GM10266 (cell line): ENCODE results near the gene GJC3.
"Not testable (repeated sequence)": the region's sequence is repeated elsewhere in the genome, so short reads cannot be mapped to it uniquely, and the experiment has no call there.

Experiments
- DNase-seq: peaks from one replicate; pipeline ENCODE4 v3.0.0; 2012; ENCODE audit errors: extremely low spot score
- CTCF ChIP-seq: IDR thresholded peaks from 2 replicates; pipeline ENCODE4 v1.5.1; 2012; ENCODE audit warnings: mild to moderate bottlenecking, low read depth; ENCODE audit not compliant: control insufficient read depth, insufficient read depth; ENCODE audit errors: missing control alignments

Gene GJC3

GRCh38 chr7:99898836-99899235, 30.6 kb downstream of the GJC3 start:
- no peak for DNase-seq
- TF ChIP-seq CTCF: no peak

DNA sequence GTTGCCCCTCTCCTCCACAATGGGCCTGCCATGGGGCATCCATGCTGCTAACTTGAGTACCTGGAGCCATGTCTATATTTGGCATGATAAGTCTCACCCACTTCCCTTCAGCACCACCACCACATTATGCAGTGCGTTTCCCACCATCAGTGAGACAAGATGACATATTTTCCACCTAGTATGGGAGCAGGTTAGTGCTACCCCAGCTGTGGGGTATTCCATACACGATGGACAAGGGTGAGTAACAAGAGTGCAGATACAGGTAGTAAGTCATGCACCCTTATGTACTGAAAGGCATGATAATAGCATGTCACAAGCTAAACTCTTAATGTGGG, 31.4 kb downstream of the GJC3 start:
- no peak for DNase-seq
- TF ChIP-seq CTCF: no peak

GRCh38 chr7:99897322-99898022, 31.9 kb downstream of the GJC3 start:
- TF ChIP-seq CTCF: no peak
- no peak for DNase-seq

- no peak for TF ChIP-seq CTCF
Measured at GRCh38 chr7:99894738-99895137, 34.7 kb downstream of the GJC3 start.

DNA sequence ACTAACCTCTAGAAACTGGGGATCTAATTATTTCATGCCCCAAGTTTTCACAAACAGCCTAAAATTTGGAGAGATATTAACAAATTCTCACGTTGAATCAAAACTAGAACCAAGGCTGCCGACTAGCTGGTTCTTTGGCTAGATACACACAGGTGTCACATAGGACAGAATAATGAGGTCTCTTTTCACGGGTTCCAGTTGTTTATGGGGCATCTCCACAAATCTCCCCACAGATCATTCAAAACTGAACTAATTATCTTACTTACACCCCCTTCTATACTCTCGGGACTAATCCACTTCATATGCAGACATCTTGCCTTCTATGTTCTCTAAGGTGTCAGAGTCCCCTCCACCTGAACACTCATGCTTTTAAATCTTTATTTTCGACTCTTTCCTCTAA, 36.1 kb downstream of the GJC3 start:
- TF ChIP-seq CTCF: no peak

More at GRCh38 chr7:99894738-99895137, 34.7 kb downstream of the GJC3 start:
- DNase-seq: no peak

GRCh38 chr7:99890348-99890747, 39.1 kb downstream of the GJC3 start:
- DNase-seq: not testable (repeated sequence)

More for the DNA sequence above, 36.1 kb downstream of the GJC3 start:
- DNase-seq: no peak

DNA sequence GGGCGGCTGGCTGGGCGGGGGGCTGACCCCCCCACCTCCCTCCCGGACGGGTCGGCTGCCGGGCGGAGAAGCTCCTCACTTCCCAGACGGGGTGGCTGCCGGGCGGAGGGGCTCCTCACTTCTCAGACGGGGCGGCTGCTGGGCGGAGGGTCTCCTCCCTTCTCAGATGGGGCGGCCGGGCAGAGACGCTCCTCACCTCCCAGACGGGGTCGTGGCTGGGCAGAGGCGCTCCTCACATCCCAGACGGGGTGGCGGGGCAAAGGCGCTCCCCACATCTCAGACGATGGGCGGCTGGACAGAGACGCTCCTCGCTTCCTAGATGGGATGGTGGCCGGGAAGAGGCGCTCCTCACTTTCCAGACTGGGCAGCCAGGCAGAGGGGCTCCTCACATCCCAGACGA, 41.1 kb downstream of the GJC3 start:
- not testable (repeated sequence) for DNase-seq

DNA sequence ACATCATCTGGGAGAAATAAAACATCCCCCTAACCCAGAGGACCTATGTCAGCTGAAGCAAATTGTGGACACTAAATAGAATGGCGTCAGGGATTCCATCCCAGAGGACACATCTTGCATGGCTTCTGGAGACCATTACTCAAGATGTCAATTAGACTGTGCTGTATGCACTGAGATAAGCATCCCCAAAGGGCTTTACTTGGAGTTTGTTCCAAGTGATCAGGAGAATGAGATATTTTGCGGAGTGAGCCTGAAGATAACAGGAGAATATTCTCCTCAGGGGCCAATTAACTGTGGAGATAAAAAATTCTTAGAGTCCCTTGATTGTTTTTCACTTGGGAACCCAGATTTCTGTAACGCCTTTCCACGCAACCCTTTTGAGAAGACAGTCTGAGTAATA, 48.0 kb downstream of the GJC3 start:
- no peak for TF ChIP-seq CTCF
- DNase-seq: no peak

GRCh38 chr7:99876933-99877332, 52.5 kb downstream of the GJC3 start, which contains the start of gene OR2AE1:
Gene OR2AE1, minus strand, starts transcription at chr7:99877033. Its CDS starts 0 bp downstream, at chr7:99877033.
- no peak for DNase-seq

More at GRCh38 chr7:99876933-99877332, 52.5 kb downstream of the GJC3 start, which contains the start of gene OR2AE1:
- no peak for TF ChIP-seq CTCF
